Smooth muscle cell (in vitro differentiated cells): ENCODE results near the gene ATAD5. TPM values are rescaled to one million over a fixed set of nuclear protein-coding genes. Genes with fewer than 3 reads are reported as not detected.
"Not testable (repeated sequence)": the region's sequence is repeated elsewhere in the genome, so short reads cannot be mapped to it uniquely, and the experiment has no call there.

Source experiments
- DNase-seq: peaks from one replicate; lab custom pipeline; 2025; ENCODE audit not compliant: unreplicated experiment; lab: John Stamatoyannopoulos, UW
- H2AFZ ChIP-seq: fragments of 200-600 bp; sonication (generic); 2 replicates; pipeline ENCODE4 v1.6.0; 2016; ENCODE audit warnings: antibody characterized with exemption, low read depth, mild to moderate bottlenecking
- H3F3A ChIP-seq: fragments of 200-600 bp; sonication (generic); 2 replicates; pipeline ENCODE4 v1.6.0; 2017; ENCODE audit warnings: antibody characterized with exemption, low read depth
- H3K27ac ChIP-seq: fragments of 200-600 bp; sonication (generic); 2 replicates; pipeline ENCODE4 v1.5.1; 2016; ENCODE audit warnings: low read depth, mild to moderate bottlenecking
- H3K27me3 ChIP-seq: fragments of 200-600 bp; sonication (generic); 2 replicates; pipeline ENCODE4 v1.6.1; 2016; ENCODE audit warnings: low read depth, mild to moderate bottlenecking
- H3K36me3 ChIP-seq: fragments of 200-600 bp; sonication (generic); 2 replicates; pipeline ENCODE4 v1.5.1; 2016; ENCODE audit warnings: low read depth
- H3K4me1 ChIP-seq: fragments of 200-600 bp; sonication (generic); 2 replicates; pipeline ENCODE4 v1.5.1; 2016; ENCODE audit warnings: low read depth
- H3K4me2 ChIP-seq: fragments of 200-600 bp; sonication (generic); 2 replicates; pipeline ENCODE4 v1.6.0; 2016; ENCODE audit warnings: mild to moderate bottlenecking
- H3K4me3 ChIP-seq: fragments of 200-600 bp; sonication (generic); 2 replicates; pipeline ENCODE4 v1.5.1; 2016; ENCODE audit warnings: mild to moderate bottlenecking
- H3K79me2 ChIP-seq: fragments of 200-600 bp; sonication (generic); 2 replicates; pipeline ENCODE4 v1.6.0; 2016; ENCODE audit warnings: low read depth, mild to moderate bottlenecking
- H3K9ac ChIP-seq: fragments of 200-600 bp; sonication (generic); 2 replicates; pipeline ENCODE4 v1.6.0; 2016; ENCODE audit warnings: low read depth
- H3K9me3 ChIP-seq: fragments of 200-600 bp; sonication (generic); replicated peaks from 2 replicates; pipeline ENCODE4 v1.5.1; 2016; ENCODE audit warnings: low read depth
- H4K20me1 ChIP-seq: fragments of 200-600 bp; sonication (generic); 2 replicates; pipeline ENCODE4 v1.6.0; 2016; ENCODE audit warnings: low read depth
- WGBS: methylation state at CpG from one replicate; pipeline ENCODE4 v1.1.7; 2016; ENCODE audit warnings: low lambda C conversion rate; 5-methylcytosine and 5-hydroxymethylcytosine counted together
- polyA plus RNA-seq: library from polyadenylated mRNA; unstranded; fragments of >200 nt; fragmentation: Nextera tagmentation; extraction: Ambion mirVana; gene quantifications from 2 replicates; pipeline ENCODE4 v1.2.1, GENCODE V29; 2016
- total RNA-seq: library from RNA; depleted of rRNA; stranded (reverse); fragments of >200 nt; gene quantifications from 2 replicates; pipeline ENCODE4 v1.2.3, GENCODE V29; 2014
- TF ChIP-seq, protein P1 (sequence below): fragments of 200-600 bp; sonication (generic); IDR thresholded peaks from 2 replicates; pipeline ENCODE4 v1.5.1; 2017; ENCODE audit warnings: borderline replicate concordance, mild to moderate bottlenecking, antibody characterized with exemption; ENCODE audit not compliant: insufficient read depth, poor library complexity, severe bottlenecking

ATAD5 gene
- total and polyA plus RNA-seq, 2 experiments from 2014 or later, result 2.1 to 4.7 TPM

DNA sequence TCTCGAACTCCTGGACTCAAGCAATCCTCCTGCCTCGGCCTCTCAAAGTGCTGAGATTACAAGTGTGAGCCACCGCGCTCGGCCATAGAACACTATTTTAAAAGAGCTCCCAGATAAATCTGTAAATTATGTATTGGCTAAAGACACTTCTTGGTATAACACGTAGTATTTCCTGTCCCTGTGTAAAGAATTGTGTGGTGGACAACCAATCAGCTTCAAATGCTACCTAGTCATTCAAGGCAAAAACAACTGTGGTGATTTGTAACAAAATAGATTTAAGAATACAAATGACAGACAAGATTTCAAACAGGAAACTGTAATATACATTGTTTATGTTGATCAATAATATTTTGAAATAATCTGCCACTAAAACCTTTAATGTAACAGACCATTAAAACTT lies 21.9 kb upstream of the ATAD5 start:
- no peak overlapping the region for H3K4me2 ChIP-seq
- no peak overlapping the region for H2AFZ ChIP-seq
- WGBS, result 100% methylated on average over 6 of the region's 6 CpGs
- no peak for DNase-seq
- H3K4me1 ChIP-seq, result no peaks in the 10 kb centered on the region
- H3F3A ChIP-seq, result no peaks in the 10 kb centered on the region
- peaks cover 38% of the 10 kb centered on the region for H4K20me1 ChIP-seq
- H3K27ac ChIP-seq, result no peak overlapping the region
- TF ChIP-seq, protein P1, sequence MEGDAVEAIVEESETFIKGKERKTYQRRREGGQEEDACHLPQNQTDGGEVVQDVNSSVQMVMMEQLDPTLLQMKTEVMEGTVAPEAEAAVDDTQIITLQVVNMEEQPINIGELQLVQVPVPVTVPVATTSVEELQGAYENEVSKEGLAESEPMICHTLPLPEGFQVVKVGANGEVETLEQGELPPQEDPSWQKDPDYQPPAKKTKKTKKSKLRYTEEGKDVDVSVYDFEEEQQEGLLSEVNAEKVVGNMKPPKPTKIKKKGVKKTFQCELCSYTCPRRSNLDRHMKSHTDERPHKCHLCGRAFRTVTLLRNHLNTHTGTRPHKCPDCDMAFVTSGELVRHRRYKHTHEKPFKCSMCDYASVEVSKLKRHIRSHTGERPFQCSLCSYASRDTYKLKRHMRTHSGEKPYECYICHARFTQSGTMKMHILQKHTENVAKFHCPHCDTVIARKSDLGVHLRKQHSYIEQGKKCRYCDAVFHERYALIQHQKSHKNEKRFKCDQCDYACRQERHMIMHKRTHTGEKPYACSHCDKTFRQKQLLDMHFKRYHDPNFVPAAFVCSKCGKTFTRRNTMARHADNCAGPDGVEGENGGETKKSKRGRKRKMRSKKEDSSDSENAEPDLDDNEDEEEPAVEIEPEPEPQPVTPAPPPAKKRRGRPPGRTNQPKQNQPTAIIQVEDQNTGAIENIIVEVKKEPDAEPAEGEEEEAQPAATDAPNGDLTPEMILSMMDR, result no peak
- no peaks in the 10 kb centered on the region for H3K27me3 ChIP-seq
- H3K79me2 ChIP-seq, result peaks cover 33% of the 10 kb centered on the region
- H3K9ac ChIP-seq, result no peak overlapping the region
- no peaks in the 10 kb centered on the region for H3K9me3 ChIP-seq
- H3K4me3 ChIP-seq, result no peak overlapping the region
- no peaks in the 10 kb centered on the region for H3K36me3 ChIP-seq

DNA sequence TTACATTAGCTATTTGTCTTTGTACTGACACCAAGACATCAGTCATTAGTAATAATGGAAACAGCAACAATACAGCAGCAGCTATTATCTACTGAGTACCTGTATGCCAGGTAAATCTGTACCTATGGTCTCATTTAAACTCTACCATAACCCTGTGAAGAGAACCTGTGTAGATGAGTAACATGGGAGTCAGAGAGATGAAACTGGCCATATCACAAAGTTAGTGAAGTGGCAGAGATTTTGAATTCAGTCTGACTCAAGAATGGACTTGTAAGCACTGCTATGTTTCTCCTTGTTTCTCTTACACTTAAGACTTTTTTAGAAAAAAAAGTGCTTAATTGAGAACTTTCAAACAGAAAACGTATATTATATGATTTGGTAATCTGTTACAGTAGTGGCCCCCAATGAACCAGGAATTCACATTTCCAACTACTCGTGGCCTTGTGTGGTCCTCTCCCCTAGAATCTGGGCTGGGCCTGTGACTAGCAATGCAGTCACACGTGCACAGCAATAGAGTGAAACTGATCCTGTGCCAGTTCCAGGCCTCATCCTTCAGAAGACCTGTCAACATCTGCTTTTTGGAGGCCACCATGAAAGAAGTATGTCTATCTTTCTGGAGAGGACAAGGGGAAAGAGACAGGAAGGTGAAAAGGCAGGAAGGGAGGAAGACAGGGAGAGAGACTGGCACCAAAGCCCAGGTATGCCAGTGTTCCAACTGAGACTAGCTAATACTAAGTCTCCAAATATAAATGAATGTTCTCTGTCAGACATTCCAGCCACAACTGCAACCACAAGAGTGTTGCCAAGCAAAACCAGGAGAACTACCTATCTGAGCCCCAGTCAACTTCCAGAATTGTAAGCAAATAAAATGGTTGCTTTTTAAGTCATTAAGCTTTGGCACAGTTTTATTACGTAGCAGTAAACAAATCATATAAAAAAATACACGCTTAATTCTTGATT lies 19.3 kb upstream of the ATAD5 start:
- no peaks in the 10 kb centered on the region for H3K36me3 ChIP-seq
- no peak for DNase-seq
- peaks cover 27% of the 10 kb centered on the region for H4K20me1 ChIP-seq
- H2AFZ ChIP-seq, result no peak overlapping the region
- no peak overlapping the region for H3K9ac ChIP-seq
- H3K4me1 ChIP-seq, result no peaks in the 10 kb centered on the region
- WGBS, result 90% methylated on average over 5 of the region's 5 CpGs
- no peaks in the 10 kb centered on the region for H3K27me3 ChIP-seq
- H3K4me2 ChIP-seq, result no peak overlapping the region
- H3K27ac ChIP-seq, result no peak overlapping the region
- no peaks in the 10 kb centered on the region for H3K9me3 ChIP-seq
- TF ChIP-seq, protein P1, result no peak
- peaks cover 34% of the 10 kb centered on the region for H3K79me2 ChIP-seq
- H3F3A ChIP-seq, result no peaks in the 10 kb centered on the region
- H3K4me3 ChIP-seq, result no peak overlapping the region

DNA sequence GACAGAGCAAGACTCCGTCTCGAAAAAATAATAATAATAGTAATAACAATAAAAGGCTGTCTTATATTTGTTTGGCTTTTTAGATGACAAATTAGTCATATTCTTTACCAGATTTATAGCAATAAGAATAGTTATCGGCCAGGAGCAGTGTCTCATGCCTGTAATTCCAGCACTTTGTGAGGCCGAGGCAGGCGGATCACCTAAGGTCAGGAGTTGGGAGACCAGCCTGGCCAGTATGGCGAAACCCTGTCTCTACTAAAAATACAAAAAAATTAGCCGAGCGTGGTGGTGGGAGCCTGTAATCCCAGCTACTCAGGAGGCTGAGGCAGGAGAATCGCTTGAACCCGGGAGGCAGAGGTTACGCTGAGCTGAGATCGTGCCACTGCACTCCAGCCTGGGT lies 17.5 kb upstream of the ATAD5 start:
- H3F3A ChIP-seq, H3K9ac ChIP-seq, H3K4me3 ChIP-seq, H3K36me3 ChIP-seq, H3K9me3 ChIP-seq, H3K27me3 ChIP-seq, H3K4me2 ChIP-seq, H3K27ac ChIP-seq, H2AFZ ChIP-seq, H3K4me1 ChIP-seq, DNase-seq: not testable (repeated sequence)
- Histone ChIP-seq H4K20me1 (peaks cover 27% of the 10 kb centered on the region), H3K79me2 (peaks cover 47% of the 10 kb centered on the region)
- WGBS, result 98% methylated on average over 12 of the region's 12 CpGs

DNA sequence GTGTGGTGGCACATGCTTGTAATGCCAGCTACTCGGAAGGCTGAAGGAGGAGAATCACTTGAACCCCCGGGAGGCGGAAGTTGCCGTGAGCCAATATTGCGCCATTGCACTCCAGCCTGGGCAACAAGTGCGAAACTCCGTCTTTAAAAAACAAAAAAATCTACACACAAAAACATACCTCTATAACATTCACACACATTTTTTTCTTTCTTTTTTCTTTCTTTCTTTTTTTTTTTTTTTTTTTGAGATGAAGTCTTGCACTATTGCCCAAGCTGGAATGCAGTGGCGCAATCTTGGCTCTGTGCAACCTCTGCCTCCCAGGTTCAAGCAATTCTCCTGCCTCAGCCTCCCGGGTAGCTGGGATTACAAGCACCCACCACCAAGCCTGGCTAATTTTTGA lies 16.9 kb upstream of the ATAD5 start:
- not testable (repeated sequence) for DNase-seq, H3F3A ChIP-seq, H3K9ac ChIP-seq, H3K27ac ChIP-seq, H3K4me1 ChIP-seq, H3K36me3 ChIP-seq, H3K4me3 ChIP-seq, H2AFZ ChIP-seq, H3K4me2 ChIP-seq, H3K27me3 ChIP-seq, H3K9me3 ChIP-seq
- H3K79me2 ChIP-seq, result peaks cover 53% of the 10 kb centered on the region
- WGBS, result 94% methylated on average over 9 of the region's 9 CpGs
- peaks cover 21% of the 10 kb centered on the region for H4K20me1 ChIP-seq
